Activated naive CD8-positive, alpha-beta T cell treated with anti-CD3 and anti-CD28 coated beads, Interleukin-2, amount 10 ng/mL, durations not matched to agents 7 days and 5 days (primary cell): ENCODE measurements around the gene SCUBE1. TPM values are rescaled to one million over a fixed set of nuclear protein-coding genes. Genes with fewer than 3 reads are reported as not detected.

Experiments
- ATAC-seq: fragments of 150-1000 bp; cut with Tn5 transposase; one replicate; pipeline ENCODE4 v1.10.0; 2021; ENCODE audit warnings: low read depth, moderate library complexity
- POLR2A ChIA-PET: fragments of 350-600 bp; sonication (Branson Sonifier 250); formaldehyde crosslinking; loops from one replicate; lab custom pipeline; 2021; ENCODE audit warnings: antibody characterized with exemption; lab: Charles Lee
- DNase-seq: peaks from one replicate; pipeline ENCODE4 v3.0.0; 2021
- H3K27ac Mint-ChIP-seq: one replicate; pipeline ENCODE4 v1.8.0; 2022; ENCODE audit warnings: mild to moderate bottlenecking, mixed read lengths
- H3K27me3 Mint-ChIP-seq: one replicate; pipeline ENCODE4 v1.8.0; 2022; ENCODE audit warnings: mild to moderate bottlenecking, moderate library complexity, mixed read lengths
- H3K36me3 Mint-ChIP-seq: one replicate; pipeline ENCODE4 v1.8.0; 2021; ENCODE audit warnings: mild to moderate bottlenecking, mixed read lengths
- H3K4me1 Mint-ChIP-seq: one replicate; pipeline ENCODE4 v1.8.0; 2021; ENCODE audit warnings: mixed read lengths
- H3K4me3 Mint-ChIP-seq: one replicate; pipeline ENCODE4 v1.8.0; 2022; ENCODE audit warnings: mild to moderate bottlenecking, moderate library complexity, mixed read lengths
- H3K9me3 Mint-ChIP-seq: one replicate; pipeline ENCODE4 v1.8.0; 2021; ENCODE audit warnings: mixed read lengths
- total RNA-seq, 2 experiments: library from RNA; stranded (reverse); gene quantifications; one replicate each; pipeline ENCODE4 v1.2.3, GENCODE V29; 2021

Gene SCUBE1
- total RNA-seq, 2 experiments from 2014 or later = 0.03 to 0.20 TPM

- no peak for DNase-seq
- no peak overlapping the region for H3K27ac Mint-ChIP-seq
- peaks cover 6% of the 10 kb centered on the region for H3K4me1 Mint-ChIP-seq
- H3K36me3 Mint-ChIP-seq = no peaks in the 10 kb centered on the region
- no peak for ATAC-seq
- POLR2A ChIA-PET = no interaction called here
- no peaks in the 10 kb centered on the region for H3K9me3 Mint-ChIP-seq
- H3K4me3 Mint-ChIP-seq = no peak overlapping the region
- H3K27me3 Mint-ChIP-seq = no peaks in the 10 kb centered on the region
Observed at GRCh38 chr22:43166132-43166930, 176.8 kb downstream of the SCUBE1 start.

- H3K36me3 Mint-ChIP-seq = no peaks in the 10 kb centered on the region
- H3K9me3 Mint-ChIP-seq = no peaks in the 10 kb centered on the region
- H3K4me3 Mint-ChIP-seq = no peak overlapping the region
- peaks cover 2% of the 10 kb centered on the region for H3K4me1 Mint-ChIP-seq
- H3K27me3 Mint-ChIP-seq = no peaks in the 10 kb centered on the region
- no peak overlapping the region for H3K27ac Mint-ChIP-seq
- no peak for DNase-seq
- POLR2A ChIA-PET = no interaction called here
- ATAC-seq = no peak
Observed at GRCh38 chr22:43164636-43165035, 178.5 kb downstream of the SCUBE1 start.

- no peak overlapping the region for H3K27ac Mint-ChIP-seq
Observed at GRCh38 chr22:43163241-43163795, 179.9 kb downstream of the SCUBE1 start.

GRCh38 chr22:43162412-43163150, 180.6 kb downstream of the SCUBE1 start:
- no peak overlapping the region for H3K27ac Mint-ChIP-seq

More at GRCh38 chr22:43163241-43163795, 179.9 kb downstream of the SCUBE1 start:
- H3K4me3 Mint-ChIP-seq = no peak overlapping the region
- DNase-seq (no peak), ATAC-seq (no peak)
- H3K9me3 Mint-ChIP-seq = no peaks in the 10 kb centered on the region
- H3K27me3 Mint-ChIP-seq = no peaks in the 10 kb centered on the region
- H3K4me1 Mint-ChIP-seq = peaks cover 2% of the 10 kb centered on the region
- no peaks in the 10 kb centered on the region for H3K36me3 Mint-ChIP-seq
- POLR2A ChIA-PET = no interaction called here

GRCh38 chr22:43160497-43161126, 182.6 kb downstream of the SCUBE1 start:
- DNase-seq = no peak
- H3K9me3 Mint-ChIP-seq = no peaks in the 10 kb centered on the region
- no peak overlapping the region for H3K27ac Mint-ChIP-seq
- no peaks in the 10 kb centered on the region for H3K36me3 Mint-ChIP-seq
- no peak overlapping the region for H3K4me3 Mint-ChIP-seq
- POLR2A ChIA-PET = no interaction called here
- H3K27me3 Mint-ChIP-seq = no peaks in the 10 kb centered on the region
- H3K4me1 Mint-ChIP-seq = peaks cover 2% of the 10 kb centered on the region
- no peak for ATAC-seq

More at GRCh38 chr22:43162412-43163150, 180.6 kb downstream of the SCUBE1 start:
- Mint-ChIP-seq H3K4me1 (peaks cover 2% of the 10 kb centered on the region), H3K4me3 (no peak overlapping the region), H3K27me3 (no peaks in the 10 kb centered on the region), H3K36me3 (no peaks in the 10 kb centered on the region), H3K9me3 (no peaks in the 10 kb centered on the region)
- ATAC-seq = no peak
- no peak for DNase-seq
- POLR2A ChIA-PET = no interaction called here

GRCh38 chr22:43159484-43160178, 183.5 kb downstream of the SCUBE1 start:
- no peaks in the 10 kb centered on the region for H3K36me3 Mint-ChIP-seq
- H3K4me1 Mint-ChIP-seq = peaks cover 2% of the 10 kb centered on the region
- H3K27ac Mint-ChIP-seq = no peak overlapping the region
- ATAC-seq (no peak), DNase-seq (no peak)
- H3K9me3 Mint-ChIP-seq = no peaks in the 10 kb centered on the region
- no peak overlapping the region for H3K4me3 Mint-ChIP-seq
- POLR2A ChIA-PET = no interaction called here
- no peaks in the 10 kb centered on the region for H3K27me3 Mint-ChIP-seq

GRCh38 chr22:43158778-43159483, 184.2 kb downstream of the SCUBE1 start:
- H3K27ac Mint-ChIP-seq = no peak overlapping the region
- POLR2A ChIA-PET = interaction anchor here (0.6 kb wide), 1 partner anchor 9 kb away, joined by 3 read pairs; no protein-coding TSS in a partner anchor
- H3K27me3 Mint-ChIP-seq = no peaks in the 10 kb centered on the region
- H3K36me3 Mint-ChIP-seq = no peaks in the 10 kb centered on the region
- DNase-seq (no peak), ATAC-seq (no peak)
- H3K4me1 Mint-ChIP-seq = peaks cover under 1% of the 10 kb centered on the region
- no peaks in the 10 kb centered on the region for H3K9me3 Mint-ChIP-seq
- no peak overlapping the region for H3K4me3 Mint-ChIP-seq

- POLR2A ChIA-PET = interaction anchor here (0.6 kb wide), 1 partner anchor 8 kb away, joined by 3 read pairs; no protein-coding TSS in a partner anchor
- no peak overlapping the region for H3K4me3 Mint-ChIP-seq
Observed at GRCh38 chr22:43157874-43158546, 185.2 kb downstream of the SCUBE1 start.

GRCh38 chr22:43156413-43156812, 186.8 kb downstream of the SCUBE1 start:
- Mint-ChIP-seq H3K36me3 (no peaks in the 10 kb centered on the region), H3K4me1 (peaks cover 2% of the 10 kb centered on the region), H3K4me3 (no peak overlapping the region), H3K9me3 (no peaks in the 10 kb centered on the region), H3K27ac (no peak overlapping the region), H3K27me3 (no peaks in the 10 kb centered on the region)
- ATAC-seq = no peak
- DNase-seq = no peak
- POLR2A ChIA-PET = no interaction called here

More at GRCh38 chr22:43157874-43158546, 185.2 kb downstream of the SCUBE1 start:
- H3K27ac Mint-ChIP-seq = no peak overlapping the region
- no peak for DNase-seq
- no peaks in the 10 kb centered on the region for H3K27me3 Mint-ChIP-seq
- H3K4me1 Mint-ChIP-seq = peaks cover under 1% of the 10 kb centered on the region
- H3K36me3 Mint-ChIP-seq = no peaks in the 10 kb centered on the region
- ATAC-seq = no peak
- no peaks in the 10 kb centered on the region for H3K9me3 Mint-ChIP-seq

- H3K27ac Mint-ChIP-seq = no peak overlapping the region
- DNase-seq = no peak
- H3K4me1 Mint-ChIP-seq = peaks cover 6% of the 10 kb centered on the region
- H3K9me3 Mint-ChIP-seq = no peaks in the 10 kb centered on the region
- ATAC-seq = no peak
- no peaks in the 10 kb centered on the region for H3K36me3 Mint-ChIP-seq
- H3K4me3 Mint-ChIP-seq = no peak overlapping the region
- POLR2A ChIA-PET = interaction anchor here (0.6 kb wide), 1 partner anchor 35 kb away, joined by 3 read pairs; no protein-coding TSS in a partner anchor
- no peaks in the 10 kb centered on the region for H3K27me3 Mint-ChIP-seq
Observed at GRCh38 chr22:43155789-43156188, 187.4 kb downstream of the SCUBE1 start.

- DNase-seq (no peak), ATAC-seq (no peak)
- POLR2A ChIA-PET = interaction anchor here (0.6 kb wide), 1 partner anchor 35 kb away, joined by 3 read pairs; no protein-coding TSS in a partner anchor
- no peaks in the 10 kb centered on the region for H3K9me3 Mint-ChIP-seq
- peaks cover 6% of the 10 kb centered on the region for H3K4me1 Mint-ChIP-seq
- H3K27me3 Mint-ChIP-seq = no peaks in the 10 kb centered on the region
- H3K27ac Mint-ChIP-seq = no peak overlapping the region
- H3K4me3 Mint-ChIP-seq = no peak overlapping the region
- no peaks in the 10 kb centered on the region for H3K36me3 Mint-ChIP-seq
Observed at GRCh38 chr22:43154887-43155536, 188.2 kb downstream of the SCUBE1 start.
